SK-N-SH treated with all-trans-retinoic acid at 6 μM for 48 hours (cell line): Measurements from ENCODE around the gene XPNPEP2.

Experiments
- ATAC-seq: fragments of 200-7000 bp; cut with Tn5 transposase; 3 replicates; pipeline ENCODE4 v1.9.1; 2020; ENCODE audit warnings: mild to moderate bottlenecking, moderate library complexity
- ARNTL ChIP-seq: fragments of 450-650 bp; formaldehyde crosslinking; IDR thresholded peaks from 2 replicates; pipeline ENCODE4 v1.5.0; 2020; ENCODE audit warnings: low read depth, mild to moderate bottlenecking, moderate library complexity, borderline replicate concordance
- BACH2 ChIP-seq: fragments of 250-450 bp; sonication (Bioruptor Pico); IDR thresholded peaks from 2 replicates; pipeline ENCODE4 v1.9.0; 2021; ENCODE audit warnings: mild to moderate bottlenecking, borderline replicate concordance
- CREB5 ChIP-seq: fragments of 250-450 bp; sonication (Bioruptor Pico); IDR thresholded peaks from 2 replicates; pipeline ENCODE4 v1.5.1; 2020; ENCODE audit warnings: low read depth, mild to moderate bottlenecking, moderate library complexity
- CSDC2 ChIP-seq: fragments of 250-450 bp; sonication (Bioruptor Pico); IDR thresholded peaks from 2 replicates; pipeline ENCODE4 v1.5.0; 2020; ENCODE audit warnings: mild to moderate bottlenecking, moderate library complexity
- CSRNP3 ChIP-seq: fragments of 250-450 bp; sonication (Bioruptor Pico); IDR thresholded peaks from 2 replicates; pipeline ENCODE4 v1.5.1; 2021; ENCODE audit warnings: mild to moderate bottlenecking, moderate library complexity
- ISL1 ChIP-seq: fragments of 250-450 bp; sonication (Bioruptor Pico); IDR thresholded peaks from 2 replicates; pipeline ENCODE4 v2.1.2; 2022; ENCODE audit warnings: mild to moderate bottlenecking, moderate library complexity
- OSR1 ChIP-seq: fragments of 250-450 bp; sonication (Bioruptor Pico); IDR thresholded peaks from 2 replicates; pipeline ENCODE4 v1.8.0; 2022; ENCODE audit warnings: moderate library complexity, mild to moderate bottlenecking, inconsistent platforms
- PATZ1 ChIP-seq: fragments of 250-450 bp; sonication (Bioruptor Pico); IDR thresholded peaks from 2 replicates; pipeline ENCODE4 v1.8.0; 2020; ENCODE audit warnings: mild to moderate bottlenecking, moderate library complexity, borderline replicate concordance
- POU6F1 ChIP-seq: fragments of 250-450 bp; sonication (Bioruptor Pico); IDR thresholded peaks from 2 replicates; pipeline ENCODE4 v1.8.0; 2021; ENCODE audit warnings: low read depth, mild to moderate bottlenecking, moderate library complexity, borderline replicate concordance
- PPARA ChIP-seq: fragments of 250-450 bp; sonication (Bioruptor Pico); IDR thresholded peaks from 2 replicates; pipeline ENCODE4 v1.5.0; 2020; ENCODE audit warnings: mild to moderate bottlenecking, borderline replicate concordance
- RARB ChIP-seq: fragments of 250-450 bp; sonication (Bioruptor Pico); IDR thresholded peaks from 2 replicates; pipeline ENCODE4 v1.8.0; 2021; ENCODE audit warnings: mild to moderate bottlenecking, moderate library complexity
- TCF4 ChIP-seq: fragments of 250-450 bp; sonication (Bioruptor Pico); IDR thresholded peaks from 2 replicates; pipeline ENCODE4 v1.8.0; 2021; ENCODE audit warnings: mild to moderate bottlenecking, moderate library complexity, borderline replicate concordance
- TOX ChIP-seq: fragments of 250-450 bp; sonication (Bioruptor Pico); IDR thresholded peaks from 2 replicates; pipeline ENCODE4 v1.8.0; 2021; ENCODE audit warnings: mild to moderate bottlenecking, moderate library complexity, borderline replicate concordance
- TSHZ2 ChIP-seq: fragments of 250-450 bp; sonication (Bioruptor Pico); IDR thresholded peaks from 2 replicates; pipeline ENCODE4 v1.5.0; 2020; ENCODE audit warnings: mild to moderate bottlenecking, moderate library complexity
- ZC3H10 ChIP-seq: fragments of 250-450 bp; sonication (Bioruptor Pico); IDR thresholded peaks from 2 replicates; pipeline ENCODE4 v1.5.1; 2021; ENCODE audit warnings: mild to moderate bottlenecking, moderate library complexity
- ZFP3 ChIP-seq: fragments of 250-450 bp; sonication (Bioruptor Pico); IDR thresholded peaks from 2 replicates; pipeline ENCODE4 v1.5.0; 2020; ENCODE audit warnings: mild to moderate bottlenecking, moderate library complexity
- ZFP30 ChIP-seq: fragments of 450-650 bp; formaldehyde crosslinking; IDR thresholded peaks from 2 replicates; pipeline ENCODE4 v1.5.0; 2022; ENCODE audit warnings: mild to moderate bottlenecking, moderate library complexity
- ZNF565 ChIP-seq: fragments of 450-650 bp; formaldehyde crosslinking; conservative IDR thresholded peaks from 2 replicates; pipeline ENCODE4 v1.5.0; 2020; ENCODE audit warnings: low read depth, mild to moderate bottlenecking, moderate library complexity
- ZNF8 ChIP-seq: fragments of 450-650 bp; formaldehyde crosslinking; IDR thresholded peaks from 2 replicates; pipeline ENCODE4 v1.5.0; 2020; ENCODE audit warnings: mild to moderate bottlenecking, moderate library complexity

The XPNPEP2 gene

GRCh38 chrX:129738466-129739308, at the start of gene XPNPEP2:
Gene XPNPEP2, plus strand, starts transcription at chrX:129738979. Its CDS starts 235 bp downstream, at chrX:129739214.
- peak; percentile 85 for ATAC-seq
- no peak for TF ChIP-seq CSRNP3 (CRISPR knock-in tag)
- peak; percentile 69 for TF ChIP-seq TCF4 (CRISPR knock-in tag)
- no peak for TF ChIP-seq CREB5 (CRISPR knock-in tag)

GRCh38 chrX:129689796-129690195, 49.0 kb upstream of the XPNPEP2 start:
- TF ChIP-seq CSRNP3 (CRISPR knock-in tag) (no peak), PPARA (CRISPR knock-in tag) (no peak), ZNF565 (no peak), BACH2 (CRISPR knock-in tag) (no peak), OSR1 (CRISPR knock-in tag) (no peak), TCF4 (CRISPR knock-in tag) (no peak), TSHZ2 (no peak), PATZ1 (CRISPR knock-in tag) (no peak), ZFP30 (CRISPR knock-in tag) (no peak), CSDC2 (CRISPR knock-in tag) (no peak), ARNTL (CRISPR knock-in tag) (no peak), CREB5 (CRISPR knock-in tag) (no peak), ISL1 (CRISPR knock-in tag) (no peak), POU6F1 (CRISPR knock-in tag) (no peak), ZC3H10 (no peak), ZFP3 (CRISPR knock-in tag) (no peak), TOX (CRISPR knock-in tag) (no peak), RARB (CRISPR knock-in tag) (no peak), ZNF8 (CRISPR knock-in tag) (no peak)
- ATAC-seq, result no peak
